T-helper 1 cell (primary cell): Measurements from ENCODE around the gene CLEC16A.

Source experiments
- DNase-seq, 5 donors: peaks; one replicate each; pipeline ENCODE4 v3.0.0-alpha.2; 2012 to 2020

The CLEC16A gene

GRCh38 chr16:10990378-10990777 lies 46.0 kb downstream of the CLEC16A start:
- no peak for DNase-seq

DNA sequence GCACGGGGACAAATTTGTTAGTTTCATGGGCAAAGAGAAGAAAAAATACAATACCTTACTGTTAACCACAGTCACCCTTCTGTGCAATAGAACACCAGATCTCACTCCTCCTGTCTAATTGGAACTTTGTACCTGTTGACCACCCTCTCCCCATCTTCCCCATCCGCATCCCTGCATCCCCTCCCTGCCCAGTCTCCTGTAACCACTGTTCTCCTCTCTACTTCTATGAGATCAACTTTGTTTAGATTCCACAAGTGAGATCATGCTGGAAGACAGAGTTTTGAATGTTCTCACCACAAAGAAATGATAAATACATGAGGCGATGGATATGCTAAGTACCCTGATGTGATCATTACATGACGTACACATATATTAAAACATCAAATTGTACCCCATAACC lies 47.7 kb downstream of the CLEC16A start:
- DNase-seq: no peak

DNA sequence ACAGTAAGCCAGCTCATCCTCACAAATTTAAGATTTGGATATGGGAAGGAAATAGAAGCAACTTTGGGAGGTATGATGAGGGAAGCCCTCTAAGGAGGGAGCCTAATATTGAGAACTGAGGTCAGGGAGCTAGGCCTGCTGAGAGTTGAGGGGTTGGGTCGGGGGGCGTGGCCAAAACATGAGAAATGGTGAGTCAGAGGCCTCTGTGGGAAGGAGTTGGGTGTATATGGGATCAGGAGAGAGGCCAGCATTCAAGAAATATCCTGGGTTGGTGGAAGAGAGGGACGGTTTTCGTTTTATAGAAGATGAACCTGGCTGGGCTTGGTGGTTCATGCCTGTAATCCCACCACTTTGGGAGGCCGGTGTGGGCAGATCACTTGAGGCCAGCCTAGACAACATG lies 48.4 kb downstream of the CLEC16A start:
- no peak for DNase-seq

DNA sequence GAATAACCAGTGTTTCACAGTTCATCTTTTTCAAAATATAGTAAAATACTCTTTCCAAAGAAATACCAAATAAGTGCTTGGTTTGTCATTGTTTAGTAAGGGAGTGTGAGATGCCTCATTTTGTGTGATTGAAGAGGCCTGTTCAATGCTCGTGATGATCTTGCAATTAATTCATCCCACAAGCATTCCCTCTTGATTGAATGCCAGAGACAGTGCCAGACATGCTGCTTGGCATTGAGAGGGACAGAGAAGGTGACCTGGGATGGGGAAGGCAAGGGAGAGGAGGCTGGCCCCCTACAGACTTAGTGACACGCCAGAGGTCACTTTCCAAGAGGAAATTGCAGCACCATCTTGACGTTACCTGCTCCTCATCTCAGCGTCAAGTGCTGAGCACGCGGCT lies 49.3 kb downstream of the CLEC16A start:
- no peak for DNase-seq

DNA sequence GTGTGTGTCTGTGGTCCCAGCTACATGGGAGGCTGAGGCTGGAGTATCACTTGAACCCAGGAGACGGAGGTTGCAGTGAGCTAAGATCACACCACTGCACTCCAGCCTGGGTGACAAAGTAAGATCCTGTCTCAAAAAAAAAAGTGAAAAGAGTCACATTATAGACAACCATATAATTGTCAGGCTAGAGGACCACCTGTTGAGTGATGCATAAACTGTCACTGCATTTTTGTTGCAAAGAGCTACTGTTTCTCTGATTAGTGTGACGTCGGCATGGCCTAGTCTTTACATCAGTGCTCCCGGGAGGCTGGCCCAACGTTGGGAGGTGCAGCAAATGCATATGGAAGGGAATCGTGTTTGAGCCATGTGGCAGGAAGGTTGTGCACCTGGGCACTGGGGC lies 50.2 kb downstream of the CLEC16A start:
- DNase-seq: no peak

- DNase-seq: no peak
These were observed 51.2 kb downstream of the CLEC16A start for GRCh38 chr16:10995565-10995964.

- DNase-seq: no peak
These were observed 53.1 kb downstream of the CLEC16A start for GRCh38 chr16:10997485-10997884.

GRCh38 chr16:10999300-10999699 lies 54.9 kb downstream of the CLEC16A start:
- no peak for DNase-seq

DNA sequence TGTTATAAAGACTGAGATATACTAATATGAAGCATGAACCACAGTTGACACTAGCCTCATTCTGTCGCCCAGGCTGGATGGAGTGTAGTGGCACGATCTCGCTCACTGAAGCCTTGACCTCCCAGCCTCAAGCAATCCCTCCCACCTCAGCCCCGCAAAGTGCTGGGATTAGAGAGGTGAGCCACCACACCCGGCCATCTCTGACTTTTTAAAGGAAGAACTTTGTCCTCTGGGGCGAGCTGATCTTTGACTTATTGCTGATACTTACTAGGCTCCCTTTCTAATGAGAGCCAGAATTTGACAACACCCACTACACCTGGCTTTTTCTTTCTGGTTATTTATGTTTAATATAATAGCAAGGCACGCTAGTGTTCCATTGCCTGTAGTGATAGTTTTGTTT lies 57.2 kb downstream of the CLEC16A start:
- no peak for DNase-seq

DNA sequence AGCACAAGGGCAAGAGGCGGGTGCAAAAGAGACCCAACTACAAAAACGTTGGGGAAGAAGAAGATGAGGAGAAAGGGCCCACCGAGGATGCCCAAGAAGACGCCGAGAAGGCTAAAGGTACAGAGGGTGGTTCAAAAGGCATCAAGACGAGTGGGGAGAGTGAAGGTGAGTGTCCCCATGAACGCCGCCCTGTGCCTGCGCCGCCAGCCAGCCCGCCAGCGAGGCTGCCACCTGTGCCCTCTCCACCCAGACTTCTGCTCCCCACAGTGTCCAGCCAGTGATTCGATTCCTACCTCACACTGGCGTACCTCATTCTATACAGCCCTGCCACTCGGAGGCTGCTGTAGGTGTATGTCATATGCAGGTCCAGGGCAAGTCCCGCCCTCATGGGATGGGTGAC lies 58.8 kb downstream of the CLEC16A start:
- no peak for DNase-seq

DNA sequence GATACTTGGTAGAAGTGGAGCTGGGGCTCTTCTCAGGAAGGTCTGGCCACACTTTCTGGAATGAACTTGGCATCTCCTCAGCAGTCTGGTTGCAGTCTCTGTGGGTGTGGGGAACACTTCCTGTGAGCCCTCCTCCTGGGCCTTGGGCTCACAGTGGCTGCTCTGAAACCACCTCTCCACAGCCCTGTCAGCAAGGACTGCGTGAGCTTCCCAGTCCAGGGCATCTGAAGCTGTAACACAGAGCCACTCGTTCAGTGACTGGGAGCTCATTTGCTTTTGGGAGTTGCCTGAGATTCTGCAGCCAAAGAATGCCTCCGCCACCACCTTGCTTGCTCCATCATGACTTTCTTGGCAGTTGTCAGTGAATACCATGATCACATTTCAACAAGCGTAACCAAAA lies 60.0 kb downstream of the CLEC16A start:
- DNase-seq: no peak

DNA sequence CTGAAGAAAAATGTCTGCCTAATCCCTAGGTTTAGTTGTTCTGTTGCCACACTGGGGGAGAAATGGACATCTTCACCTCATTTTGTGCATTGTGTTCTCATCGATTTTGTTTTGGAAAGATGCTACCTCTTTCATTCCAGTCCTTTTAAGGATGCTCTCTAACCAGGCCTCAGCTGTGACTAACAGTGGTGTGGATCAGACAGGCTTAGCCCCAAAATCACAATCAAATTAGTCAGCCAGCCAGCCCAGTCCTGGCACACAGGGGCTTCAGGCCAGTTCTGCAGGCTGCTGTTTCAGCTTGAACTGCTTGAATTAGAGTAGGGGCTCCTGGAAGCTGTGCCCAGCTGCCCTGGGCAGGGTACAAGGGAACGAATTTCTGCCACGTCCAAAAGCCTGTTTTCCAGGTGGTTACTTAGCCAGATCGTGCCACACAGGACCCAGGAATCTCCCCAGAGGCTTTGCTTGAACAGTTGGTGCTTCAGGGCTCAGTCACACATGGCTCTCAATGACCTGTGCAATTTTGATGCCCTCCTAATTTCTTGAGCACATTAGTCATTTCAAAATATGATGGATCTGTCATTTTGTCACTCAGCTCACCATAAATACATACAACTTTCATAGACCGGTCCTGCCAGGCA lies 60.7 kb downstream of the CLEC16A start:
- no peak for DNase-seq

DNA sequence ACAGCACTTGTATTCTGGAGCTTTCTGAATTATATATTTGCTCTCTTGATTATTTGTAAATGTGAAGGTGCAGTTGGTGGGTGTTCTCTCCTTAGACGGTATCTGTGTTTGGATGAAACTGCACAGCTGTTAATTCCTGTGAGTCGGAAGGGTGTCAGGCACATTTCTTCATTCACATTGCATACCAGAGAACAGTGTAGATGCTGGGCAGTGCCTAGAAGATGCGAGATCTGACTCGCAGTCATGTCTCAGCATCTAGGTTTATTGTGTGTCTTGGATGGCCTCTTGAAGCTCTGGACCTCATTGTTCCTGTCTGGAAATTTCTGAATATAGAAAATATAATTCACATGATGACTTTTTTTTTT lies 61.2 kb downstream of the CLEC16A start:
- no peak for DNase-seq

DNA sequence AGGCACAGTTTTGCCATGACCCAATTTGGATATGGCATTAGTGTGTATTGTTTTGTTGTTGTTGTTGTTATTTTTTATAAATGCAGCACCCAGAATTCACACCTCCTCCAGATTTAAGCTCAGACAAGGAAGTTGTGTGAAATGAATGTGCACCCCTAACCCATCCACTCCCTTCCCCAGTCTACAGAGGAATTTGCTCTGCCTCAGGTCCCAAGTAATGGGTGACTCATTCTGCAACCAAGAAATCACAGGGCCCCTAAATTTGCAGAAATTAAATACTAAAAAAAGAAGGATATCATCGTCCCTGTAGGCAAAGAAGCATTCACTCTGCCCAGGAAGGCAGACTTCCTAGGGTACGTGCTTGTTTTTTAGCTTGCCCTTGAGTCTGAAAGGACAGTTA lies 62.3 kb downstream of the CLEC16A start:
- DNase-seq: peak in 1 of 5 donors; percentile 10

DNA sequence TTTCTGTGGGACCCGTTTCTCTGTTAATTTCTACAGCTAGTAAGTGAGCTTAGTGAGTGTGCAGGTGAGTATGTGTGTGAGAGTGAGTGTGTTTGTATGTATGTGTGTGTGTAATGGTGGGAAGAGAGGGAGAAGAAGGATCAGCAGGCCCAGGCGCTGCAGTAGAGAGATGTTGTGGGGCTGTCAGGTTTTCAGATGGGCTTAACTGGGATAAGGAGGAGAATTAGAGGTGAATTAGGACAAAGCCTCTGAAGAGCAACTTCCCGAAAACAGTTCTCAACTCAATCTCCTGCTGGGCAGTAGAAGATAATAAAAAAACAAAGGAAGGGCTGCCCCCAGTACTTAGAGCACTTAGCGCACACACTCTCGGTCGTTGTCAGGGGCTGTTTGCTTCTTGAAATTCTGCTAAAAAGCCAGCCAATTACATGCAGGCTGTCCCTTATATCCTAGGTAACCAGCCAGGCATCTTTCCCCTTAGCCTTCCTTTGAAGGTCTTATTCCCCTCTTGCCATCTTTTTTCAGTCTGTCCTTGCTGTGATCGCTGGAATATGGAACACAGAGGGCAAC lies 63.4 kb downstream of the CLEC16A start:
- DNase-seq: no peak

DNA sequence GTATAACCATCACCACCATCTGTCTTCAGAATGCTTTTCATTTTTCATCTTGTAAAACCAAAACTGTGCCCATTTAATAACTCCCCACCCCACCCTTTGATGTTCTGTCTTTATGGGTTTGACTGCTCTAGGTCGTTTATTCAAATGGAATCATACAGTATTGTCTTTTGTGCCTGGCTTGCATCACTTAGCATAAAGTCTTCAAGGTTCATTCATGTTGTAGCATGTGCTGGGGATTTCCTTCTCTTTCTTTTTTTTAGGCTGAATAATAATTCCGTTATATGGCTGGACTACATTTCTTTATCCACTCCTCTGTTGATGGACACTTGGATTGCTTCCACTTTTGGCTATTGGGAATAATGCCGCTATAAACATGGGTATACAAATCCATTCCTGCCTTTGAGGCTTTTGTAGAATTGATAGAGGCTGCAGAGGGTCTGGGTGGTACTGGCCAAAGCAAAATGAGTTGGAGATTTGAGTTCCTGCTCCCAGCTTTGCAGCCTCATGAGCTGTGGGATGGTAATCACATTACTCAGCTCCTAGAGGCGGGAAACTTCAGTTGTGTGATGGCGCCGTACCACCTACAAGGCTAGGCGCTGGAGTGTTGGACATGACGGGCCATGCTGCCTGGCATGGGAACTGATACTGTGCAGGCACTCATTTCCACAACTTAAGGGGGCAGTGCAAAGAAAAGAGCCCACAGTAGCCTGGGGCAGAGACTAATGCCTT lies 64.8 kb downstream of the CLEC16A start:
- no peak for DNase-seq

DNA sequence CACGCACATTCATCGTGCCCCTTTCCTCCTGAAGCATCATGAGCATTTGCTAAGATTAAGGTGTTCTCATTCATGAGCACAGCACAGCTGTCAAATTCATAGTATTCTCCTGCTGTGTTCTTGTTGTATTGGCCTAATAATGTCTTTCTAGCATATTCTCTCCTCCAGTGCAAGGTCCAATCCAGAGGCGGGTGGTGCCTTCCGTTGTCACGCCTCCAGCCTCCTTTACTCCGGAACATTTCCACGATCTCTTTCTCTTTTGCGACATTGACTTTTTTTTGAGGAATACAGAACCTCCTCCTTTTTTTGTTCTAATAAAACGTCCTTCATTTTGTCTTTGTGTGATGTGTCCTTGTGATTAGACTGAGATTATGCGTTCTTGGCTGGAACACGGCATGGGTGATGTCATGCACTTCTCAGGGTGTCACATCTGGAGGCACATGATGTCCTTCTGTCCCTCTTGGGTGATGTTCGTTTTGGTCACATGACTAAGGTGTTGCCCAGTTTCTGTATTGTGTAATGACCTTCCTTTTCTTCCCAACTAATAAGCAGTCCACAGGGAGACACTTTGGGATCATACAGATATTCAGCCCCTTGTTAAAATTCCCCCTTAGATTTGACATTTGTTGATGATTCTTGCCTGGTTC lies 66.3 kb downstream of the CLEC16A start:
- no peak for DNase-seq

DNA sequence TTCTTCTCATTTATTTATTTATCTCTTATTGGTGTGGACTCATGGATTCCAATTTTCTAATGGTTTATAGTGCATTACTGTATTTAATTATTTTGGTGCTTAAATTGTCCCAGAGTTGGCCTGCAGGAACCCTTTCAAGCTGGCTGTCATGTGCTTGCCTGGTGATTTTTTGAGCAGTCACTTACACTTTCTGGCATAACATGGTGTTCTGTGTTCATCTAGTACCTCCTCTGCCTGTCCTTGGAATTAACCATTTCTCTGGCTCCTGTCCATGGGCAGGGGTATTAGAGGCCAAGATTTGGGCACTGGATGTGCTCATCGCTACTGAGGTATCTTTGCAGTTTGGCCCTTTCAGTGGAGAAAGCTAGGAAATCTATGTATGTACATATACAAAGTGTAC lies 67.0 kb downstream of the CLEC16A start:
- DNase-seq: no peak

GRCh38 chr16:11012841-11013240 lies 68.5 kb downstream of the CLEC16A start:
- DNase-seq: no peak

- DNase-seq: no peak
These were observed 69.8 kb downstream of the CLEC16A start for GRCh38 chr16:11014136-11014535.

- no peak for DNase-seq
These were observed 70.7 kb downstream of the CLEC16A start for GRCh38 chr16:11015076-11015475.

DNA sequence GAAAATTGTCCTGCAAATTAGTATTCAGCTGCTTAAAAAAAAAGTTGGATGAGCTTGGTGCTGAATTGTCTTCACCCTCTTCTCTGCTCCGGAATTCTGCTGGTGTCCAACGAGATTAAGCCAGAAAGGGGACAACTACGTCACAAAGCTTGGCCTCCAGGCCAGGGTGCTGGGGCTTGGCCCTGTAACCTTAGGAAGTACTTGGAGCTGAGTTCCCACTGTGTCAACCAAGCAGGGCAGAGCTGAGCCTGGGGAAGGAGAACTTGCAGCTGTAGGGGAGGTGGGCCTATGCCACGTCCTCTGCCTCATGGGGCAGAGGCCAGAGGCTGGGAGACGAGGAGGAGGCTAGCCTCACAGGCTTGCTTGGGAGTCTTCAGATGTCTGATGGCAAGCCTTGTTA lies 71.2 kb downstream of the CLEC16A start:
- DNase-seq: no peak

- no peak for DNase-seq
These were observed 72.2 kb downstream of the CLEC16A start for GRCh38 chr16:11016524-11016988.

DNA sequence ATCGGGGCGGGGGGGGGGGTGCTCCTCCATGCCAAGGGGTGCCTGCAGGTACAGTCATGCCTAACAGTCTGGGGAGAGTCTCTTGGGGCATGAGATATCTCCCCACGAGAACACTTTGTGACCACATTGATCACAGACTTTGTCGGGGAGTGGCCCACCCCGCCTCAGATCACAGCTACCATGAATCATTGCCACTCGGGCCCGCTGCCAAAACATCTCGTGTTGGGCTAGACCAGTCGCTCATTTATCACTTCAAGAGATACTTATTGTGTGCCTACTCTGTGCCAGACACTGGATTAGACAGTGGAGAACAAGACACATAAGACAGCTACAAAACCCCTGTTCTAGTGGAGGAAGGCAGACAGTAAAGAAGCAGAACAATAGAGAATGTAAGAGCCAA lies 72.6 kb downstream of the CLEC16A start:
- DNase-seq: no peak
